ENCODE measurements around the gene GPR55.

GPR55 gene

DNA sequence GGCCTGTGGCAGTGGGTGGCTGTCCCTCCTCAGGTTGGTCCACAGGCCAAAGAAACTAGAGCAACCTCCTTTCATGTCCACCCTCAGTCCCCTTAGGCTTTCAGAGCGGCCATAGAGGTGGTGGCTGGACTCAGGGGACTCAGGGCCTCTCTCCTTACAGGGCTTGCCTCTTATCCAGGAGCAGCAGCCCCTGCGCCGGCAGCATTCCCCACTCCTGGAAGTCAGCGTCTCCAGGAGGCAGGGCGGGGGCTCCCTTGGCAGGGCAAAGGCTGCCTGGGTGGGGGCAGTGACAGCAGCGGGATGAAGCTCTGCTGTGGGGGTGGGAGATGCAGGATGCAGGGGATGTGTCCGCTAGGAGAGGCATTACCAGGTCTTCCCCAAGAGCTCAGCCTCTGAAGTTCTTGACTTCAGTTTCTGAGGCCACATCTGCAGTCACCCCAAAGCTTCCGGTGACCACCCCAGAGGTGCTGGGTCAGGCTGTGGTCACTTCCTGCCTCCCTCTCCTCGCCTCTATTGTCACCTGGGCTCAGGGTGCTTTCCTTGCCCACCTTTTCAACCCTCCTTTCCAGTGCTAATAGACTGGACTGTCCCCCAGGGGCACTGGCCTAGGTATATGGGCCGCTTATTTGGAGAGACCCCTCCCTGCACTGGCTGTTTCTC is 8.6 kb upstream of the GPR55 start:
- DNase-seq = no peak

GRCh38 chr2:230932556-230933511 is 7.8 kb upstream of the GPR55 start:
- no peak for DNase-seq

DNA sequence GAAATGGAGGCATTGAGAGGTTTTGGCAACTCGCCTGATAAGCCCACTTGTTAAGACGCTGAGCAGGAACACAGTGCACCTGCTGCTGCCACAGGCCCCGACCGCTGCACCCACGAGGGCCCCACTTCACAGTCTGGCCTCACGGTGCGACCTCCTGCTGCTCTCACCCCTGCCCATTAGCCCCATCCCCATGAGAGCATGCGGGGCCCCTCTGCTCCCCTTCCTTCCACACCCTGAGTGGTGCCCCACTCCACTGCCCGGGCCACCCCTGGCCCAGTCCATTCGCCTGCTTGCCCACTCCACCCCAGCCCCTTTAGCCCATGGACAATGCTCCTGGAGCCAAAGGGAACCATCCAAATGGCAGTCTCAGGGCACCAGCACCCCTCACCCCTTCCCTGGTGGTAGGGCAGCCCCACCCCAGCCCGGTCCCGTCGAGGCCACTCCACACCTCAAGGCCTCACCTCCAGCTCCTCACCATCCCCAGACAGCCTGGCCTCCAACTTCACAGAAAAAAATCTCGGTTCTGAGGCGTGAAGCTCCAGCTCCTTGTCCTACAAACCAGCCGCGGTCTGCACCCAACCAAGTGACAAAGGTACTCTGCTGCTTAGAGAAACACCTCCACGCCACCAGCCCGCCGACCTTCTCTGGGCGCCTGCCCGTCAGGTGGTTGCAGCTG is 6.7 kb upstream of the GPR55 start:
- no peak for DNase-seq

DNA sequence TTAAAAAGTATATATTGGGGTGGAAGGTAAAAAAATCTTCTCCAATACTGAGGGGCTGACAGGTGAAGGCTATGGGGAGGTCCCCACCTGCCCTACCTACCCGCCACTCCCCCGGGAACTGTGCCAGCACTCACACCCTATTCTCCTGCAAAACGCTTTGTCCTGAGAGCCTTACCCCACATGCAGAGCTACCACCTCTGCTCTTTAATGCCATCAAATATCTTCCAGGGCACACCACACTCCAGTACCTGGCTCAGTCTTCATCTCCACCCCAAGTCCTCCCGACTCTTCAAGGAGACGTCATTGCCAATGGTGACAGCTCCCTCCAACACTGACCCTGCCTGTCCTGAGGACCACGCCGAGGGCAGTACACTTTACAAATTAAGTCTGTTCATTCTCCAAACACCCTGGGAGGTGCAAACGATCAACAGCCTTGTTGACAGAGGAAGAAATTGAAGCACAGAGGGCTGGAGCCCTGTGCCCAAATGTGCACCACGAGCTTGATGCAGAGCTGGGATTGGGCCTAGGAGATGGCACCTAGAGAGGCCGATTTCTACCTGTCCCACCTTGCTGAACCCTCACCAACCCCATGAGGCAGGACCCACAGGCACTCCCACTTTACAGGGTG is 6.0 kb upstream of the GPR55 start:
- DNase-seq = no peak

GRCh38 chr2:230930149-230930780 is 5.2 kb upstream of the GPR55 start:
- DNase-seq = no peak

DNA sequence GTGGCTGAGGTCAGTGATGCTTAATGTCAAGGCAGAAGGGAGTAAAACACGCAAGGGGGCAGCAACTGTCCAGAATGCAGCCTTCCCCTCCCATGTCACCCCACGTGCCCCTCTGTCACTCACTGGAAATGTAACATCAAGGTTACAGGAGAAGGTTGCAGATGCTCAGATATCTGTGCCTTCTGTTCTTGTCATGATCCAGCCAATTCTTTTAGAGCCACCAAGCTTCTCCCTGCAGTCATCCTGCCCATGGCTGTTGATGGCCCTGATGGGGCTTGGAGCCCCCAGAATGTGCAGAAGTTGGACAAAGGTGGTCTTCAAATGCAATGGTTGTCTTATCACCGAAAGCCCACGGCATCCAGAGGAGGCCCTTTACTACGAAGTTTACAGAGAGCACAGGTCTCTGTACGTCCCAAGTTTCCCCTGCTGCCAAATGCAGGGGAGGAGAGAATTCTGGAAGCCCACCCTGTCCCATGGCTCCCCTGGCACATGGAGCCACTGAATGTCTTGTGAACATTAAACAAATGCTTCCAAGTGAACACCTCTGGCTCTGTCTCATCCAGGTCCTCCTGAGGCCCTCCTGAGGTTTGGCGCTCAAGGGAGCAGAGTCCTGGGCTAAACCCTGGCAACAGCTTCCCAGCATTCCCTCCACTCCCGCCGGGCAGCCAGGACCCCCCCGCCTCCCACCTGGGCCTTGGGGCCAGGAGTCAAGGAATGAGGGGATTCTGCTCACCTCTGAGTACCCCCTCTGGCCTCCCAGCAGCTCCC is 4.5 kb upstream of the GPR55 start:
- DNase-seq = no peak

DNA sequence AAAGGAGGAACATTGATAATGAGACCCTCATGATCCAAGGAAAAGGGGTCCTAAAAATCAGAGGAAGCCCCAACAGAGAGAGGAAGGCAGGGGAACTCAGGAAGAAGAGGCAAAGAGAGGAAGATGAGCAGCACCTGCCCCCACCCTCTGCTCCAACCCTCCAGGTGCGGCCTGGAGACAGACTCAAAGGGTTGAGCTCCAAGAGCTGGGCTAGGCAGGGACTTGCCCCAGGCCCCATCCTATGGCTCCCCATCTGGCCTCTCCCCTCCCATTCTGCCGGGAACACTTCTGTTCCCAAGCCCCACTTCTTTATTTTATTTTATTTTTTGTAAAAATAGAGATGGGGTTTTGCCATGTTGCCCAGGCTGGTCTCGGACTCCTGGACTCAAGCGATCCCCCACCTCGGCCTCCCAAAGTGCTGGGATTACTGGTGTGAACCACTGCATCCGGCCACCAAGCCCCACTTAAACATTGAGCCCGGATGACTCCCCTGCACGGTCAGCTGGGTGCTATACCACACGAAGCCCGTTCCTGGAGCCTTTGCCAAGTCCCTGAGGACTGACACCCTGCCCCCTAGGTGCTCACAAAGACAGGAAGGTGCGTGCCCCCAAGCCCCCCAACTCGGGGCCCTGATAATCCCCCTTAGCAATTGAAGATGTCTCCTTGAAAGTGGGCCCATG is 3.8 kb upstream of the GPR55 start:
- no peak for DNase-seq

DNA sequence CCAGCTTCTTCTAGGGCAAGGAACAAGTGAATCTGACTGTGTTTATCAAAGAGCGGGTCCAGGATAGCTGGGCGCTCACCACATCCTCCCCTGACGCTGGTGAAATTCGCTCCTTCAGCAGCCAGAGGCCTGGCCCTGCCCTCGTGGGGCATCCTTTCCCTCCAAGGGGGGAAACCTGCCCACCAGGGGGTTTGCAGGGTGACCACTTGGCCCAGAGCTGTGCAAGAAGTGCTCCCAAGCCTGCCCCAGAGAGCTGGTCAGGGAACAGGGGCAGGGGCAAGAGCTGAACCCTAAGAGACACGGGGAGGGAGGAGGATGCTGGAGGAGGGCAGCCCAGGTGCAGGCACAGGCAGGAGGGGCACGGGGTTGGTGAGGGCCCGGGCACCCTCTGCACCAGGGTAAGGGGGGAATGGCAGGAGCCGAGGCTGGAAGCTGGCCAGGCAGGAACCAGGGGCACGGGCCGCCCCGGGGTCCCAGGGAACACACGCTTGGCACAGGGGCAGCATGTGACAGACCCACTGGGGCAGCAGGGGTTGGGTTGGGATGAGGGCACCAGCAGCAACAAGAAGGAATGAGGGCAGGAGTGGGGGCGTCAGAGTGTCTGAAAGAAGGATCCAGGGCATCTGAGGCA is 2.8 kb upstream of the GPR55 start:
- DNase-seq = no peak

- DNase-seq = no peak
Measured at GRCh38 chr2:230925879-230926765, 1.1 kb upstream of the GPR55 start.

DNA sequence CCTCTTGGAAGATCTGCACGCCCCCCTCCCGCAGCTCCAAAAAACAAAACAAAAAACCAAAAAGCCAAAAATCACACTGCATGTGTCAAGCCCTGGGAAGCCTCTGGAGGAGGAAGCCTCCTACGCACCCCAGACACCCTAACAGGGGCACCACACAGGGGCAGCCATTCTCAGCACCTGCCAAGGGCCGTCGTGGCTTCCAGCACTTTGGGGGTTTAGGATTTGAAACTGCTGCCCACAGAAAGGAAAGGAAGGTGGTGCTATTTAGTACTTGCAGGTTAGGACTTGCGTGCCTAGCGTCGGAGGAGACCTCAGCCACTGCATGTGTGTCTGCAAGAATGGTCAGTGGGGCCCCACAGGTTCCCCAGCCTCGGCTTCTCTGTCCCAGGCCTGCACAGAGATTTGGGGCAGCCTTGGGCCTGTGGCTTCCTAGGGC is 419 bp upstream of the GPR55 start:
- no peak for DNase-seq

- no peak for DNase-seq
Measured at GRCh38 chr2:230924092-230924469, 961 bp downstream of the GPR55 start.

- peak; percentile 35 for DNase-seq
Measured at GRCh38 chr2:230922951-230923717, 1.9 kb downstream of the GPR55 start.

- no peak for DNase-seq
Measured at GRCh38 chr2:230921806-230922595, 3.0 kb downstream of the GPR55 start.

GRCh38 chr2:230920167-230920566 is 4.9 kb downstream of the GPR55 start:
- no peak for DNase-seq

- DNase-seq = no peak
Measured at GRCh38 chr2:230919681-230920080, 5.4 kb downstream of the GPR55 start.

DNA sequence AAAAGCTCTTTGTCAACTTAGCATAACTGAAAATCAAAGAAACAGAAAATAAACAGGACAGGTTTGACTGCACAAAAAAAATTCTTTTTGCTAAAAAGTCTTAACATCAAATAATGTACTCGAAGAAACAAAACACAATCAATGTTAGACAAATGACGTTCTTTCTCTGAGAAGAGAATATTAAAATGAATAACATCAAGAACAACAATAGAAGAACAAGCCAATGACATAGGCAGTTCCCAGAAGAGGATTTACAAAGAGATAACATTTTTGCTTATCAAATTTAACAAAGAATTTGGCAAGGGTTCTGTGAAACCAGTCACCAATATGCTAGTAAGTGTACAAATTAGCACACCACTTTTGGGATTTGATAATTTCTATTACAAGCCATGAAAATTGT is 5.8 kb downstream of the GPR55 start:
- no peak for DNase-seq

- no peak for DNase-seq
Measured at GRCh38 chr2:230916218-230916617, 8.8 kb downstream of the GPR55 start.

DNA sequence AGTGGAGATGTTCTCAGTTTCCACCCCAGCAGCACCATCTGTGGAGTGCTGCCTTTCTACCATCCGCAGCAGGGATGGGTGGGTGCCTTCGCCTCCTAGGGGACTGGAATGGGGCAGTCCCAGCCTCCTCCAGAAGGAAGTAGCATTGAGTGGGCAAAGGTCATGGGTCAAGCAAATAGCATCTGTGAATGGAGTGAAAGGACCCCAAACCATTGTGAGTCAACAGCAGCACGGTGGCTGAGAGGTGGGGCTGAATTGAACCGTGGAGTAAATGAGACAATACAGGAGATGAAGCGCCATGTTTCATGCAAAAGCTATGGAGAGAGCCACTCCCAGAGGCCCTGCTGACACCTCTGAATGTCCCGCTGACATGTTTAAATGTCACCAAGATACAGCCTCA is 9.7 kb downstream of the GPR55 start:
- DNase-seq = no peak
